H9 (cell line): ENCODE results near the gene COLEC12. TPM values are rescaled to one million over a fixed set of nuclear protein-coding genes. Genes with fewer than 3 reads are reported as not detected.

Source experiments
- DNase-seq: peaks from one replicate; pipeline ENCODE4 v3.0.0-alpha.2; 2017
- H2AFZ ChIP-seq: one replicate; pipeline ENCODE4 v1.6.1; 2013; ENCODE audit warnings: mild to moderate bottlenecking, low read length, control low read depth, moderate library complexity
- H2AK5ac ChIP-seq: 2 replicates; pipeline ENCODE4 v1.6.1; 2013; ENCODE audit warnings: low read length, control low read depth, mixed read lengths; ENCODE audit not compliant: insufficient read length
- H2BK120ac ChIP-seq: one replicate; pipeline ENCODE4 v1.6.1; 2013; ENCODE audit warnings: low read depth, mild to moderate bottlenecking, low read length, control low read depth, inconsistent platforms; ENCODE audit not compliant: poor library complexity, severe bottlenecking
- H2BK12ac ChIP-seq: 2 replicates; pipeline ENCODE4 v1.6.1; 2013; ENCODE audit warnings: low read length, control low read depth, mixed read lengths, low read depth; ENCODE audit not compliant: insufficient read length
- H2BK15ac ChIP-seq: 2 replicates; pipeline ENCODE4 v1.6.1; 2013; ENCODE audit warnings: low read depth, low read length, control low read depth
- H2BK20ac ChIP-seq: one replicate; pipeline ENCODE4 v1.6.1; 2013; ENCODE audit warnings: low read depth, mild to moderate bottlenecking, low read length, control low read depth, inconsistent platforms; ENCODE audit not compliant: poor library complexity, severe bottlenecking
- H2BK5ac ChIP-seq: 2 replicates; pipeline ENCODE4 v1.6.1; 2013; ENCODE audit warnings: low read length, control low read depth, mixed read lengths; ENCODE audit not compliant: insufficient read length
- H3K14ac ChIP-seq: 2 replicates; pipeline ENCODE4 v1.6.1; 2013; ENCODE audit warnings: low read length, control low read depth; ENCODE audit not compliant: insufficient read depth
- H3K18ac ChIP-seq: 2 replicates; pipeline ENCODE4 v1.6.1; 2013; ENCODE audit warnings: low read depth, mild to moderate bottlenecking, mixed read lengths, low read length, control low read depth; ENCODE audit not compliant: insufficient read length
- H3K23ac ChIP-seq: 2 replicates; pipeline ENCODE4 v1.6.1; 2013; ENCODE audit warnings: low read length, control low read depth, mixed read lengths, low read depth; ENCODE audit not compliant: insufficient read length
- H3K23me2 ChIP-seq: 2 replicates; pipeline ENCODE4 v1.6.1; 2013; ENCODE audit warnings: low read depth, mild to moderate bottlenecking, mixed read lengths, low read length, control low read depth; ENCODE audit not compliant: insufficient read length, poor library complexity, severe bottlenecking
- H3K27ac ChIP-seq: 2 replicates; pipeline ENCODE4 v1.5.1; 2013; ENCODE audit warnings: low read length, control low read depth, mixed read lengths, low read depth; ENCODE audit not compliant: insufficient read length
- H3K27me3 ChIP-seq: 2 replicates; pipeline ENCODE4 v1.6.1; 2013; ENCODE audit warnings: low read length, control low read depth, inconsistent platforms; ENCODE audit not compliant: insufficient read depth
- H3K4ac ChIP-seq: 2 replicates; pipeline ENCODE4 v1.6.1; 2013; ENCODE audit warnings: low read depth, mild to moderate bottlenecking, control low read depth, inconsistent platforms, low read length, moderate library complexity
- H3K4me1 ChIP-seq: 2 replicates; pipeline ENCODE4 v1.6.1; 2013; ENCODE audit warnings: low read length, control low read depth, inconsistent platforms; ENCODE audit not compliant: insufficient read depth
- H3K4me2 ChIP-seq: 2 replicates; pipeline ENCODE4 v1.6.1; 2013; ENCODE audit warnings: low read length, control low read depth, mixed read lengths; ENCODE audit not compliant: insufficient read length, insufficient read depth
- H3K56ac ChIP-seq: 2 replicates; pipeline ENCODE4 v1.6.1; 2013; ENCODE audit warnings: low read depth, mild to moderate bottlenecking, mixed read lengths, low read length, control low read depth; ENCODE audit not compliant: insufficient read length
- H3K79me1 ChIP-seq: 2 replicates; pipeline ENCODE4 v1.6.1; 2013; ENCODE audit warnings: low read depth, mild to moderate bottlenecking, moderate library complexity, low read length, control low read depth, inconsistent platforms; ENCODE audit not compliant: insufficient read depth, poor library complexity, severe bottlenecking
- H3K79me2 ChIP-seq: 2 replicates; pipeline ENCODE4 v1.6.1; 2013; ENCODE audit warnings: low read length, control low read depth, inconsistent platforms; ENCODE audit not compliant: insufficient read depth
- H3K9ac ChIP-seq: 2 replicates; pipeline ENCODE4 v1.6.1; 2013; ENCODE audit warnings: low read length, control low read depth, mixed read lengths; ENCODE audit not compliant: insufficient read length; ENCODE audit errors: extremely low read depth
- H3K9me3 ChIP-seq: one replicate; pipeline ENCODE4 v1.6.1; 2013; ENCODE audit warnings: low read depth, low read length, inconsistent platforms; ENCODE audit not compliant: control insufficient read depth
- H3T11ph ChIP-seq: one replicate; pipeline ENCODE4 v1.6.1; 2013; ENCODE audit warnings: mild to moderate bottlenecking, low read length, control low read depth, inconsistent platforms
- H4K20me1 ChIP-seq: one replicate; pipeline ENCODE4 v1.6.1; 2013; ENCODE audit not compliant: control insufficient read depth, insufficient read length, insufficient read depth
- H4K5ac ChIP-seq: 2 replicates; pipeline ENCODE4 v1.6.1; 2013; ENCODE audit warnings: low read depth, mild to moderate bottlenecking, mixed read lengths, low read length, control low read depth; ENCODE audit not compliant: insufficient read length
- H4K8ac ChIP-seq: replicated peaks from 2 replicates; pipeline ENCODE4 v1.6.1; 2013; ENCODE audit warnings: low read length, control low read depth, mixed read lengths, low read depth; ENCODE audit not compliant: insufficient read length
- H4K91ac ChIP-seq: 2 replicates; pipeline ENCODE4 v1.6.1; 2013; ENCODE audit warnings: low read depth, mild to moderate bottlenecking, moderate library complexity, mixed read lengths, low read length, control low read depth; ENCODE audit not compliant: insufficient read length
- H3K27ac Mint-ChIP-seq, 3 experiments: 2 replicates in 2 of 3; 3 replicates in 1 of 3; pipeline ENCODE4 v1.8.0; 2020 to 2021; ENCODE audit warnings: mixed read lengths in 3 of 3, mild to moderate bottlenecking in 1 of 3, moderate library complexity in 1 of 3
- H3K27me3 Mint-ChIP-seq: 2 replicates; pipeline ENCODE4 v1.8.0; 2021; ENCODE audit warnings: low read depth, mild to moderate bottlenecking, moderate library complexity, mixed read lengths
- H3K36me3 Mint-ChIP-seq, 3 experiments: 2 replicates in 2 of 3; 3 replicates in 1 of 3; pipeline ENCODE4 v1.8.0; 2020 to 2021; ENCODE audit warnings: low read depth in 3 of 3, mixed read lengths in 3 of 3; ENCODE audit not compliant: insufficient read depth in 1 of 3
- H3K4me1 Mint-ChIP-seq, 2 experiments: 2 replicates each; pipeline ENCODE4 v1.8.0; 2020; ENCODE audit warnings: mixed read lengths in 2 of 2
- H3K4me3 Mint-ChIP-seq, 2 experiments: 2 replicates in 1 of 2; 3 replicates in 1 of 2; pipeline ENCODE4 v1.8.0; 2020 to 2021; ENCODE audit warnings: mild to moderate bottlenecking in 2 of 2, mixed read lengths in 2 of 2, moderate library complexity in 1 of 2
- H3K9me3 Mint-ChIP-seq, 2 experiments: 2 replicates in 1 of 2; 3 replicates in 1 of 2; pipeline ENCODE4 v1.8.0; 2020; ENCODE audit warnings: mild to moderate bottlenecking in 2 of 2, mixed read lengths in 2 of 2, moderate library complexity in 1 of 2
- CTCF ChIP-seq: fragments of 200-600 bp; sonication (generic); conservative IDR thresholded peaks from 3 replicates; pipeline ENCODE4 v1.8.0; 2021; ENCODE audit warnings: antibody characterized with exemption, mild to moderate bottlenecking
- WGBS: extraction: QIAGEN DNeasy Blood & Tissue Kit; methylation state at CpG from one replicate; pipeline ENCODE4 v1.1.7; 2013; ENCODE audit warnings: missing lambda C conversion rate, low lambda C conversion rate, mixed read lengths; ENCODE audit not compliant: insufficient read length; ENCODE audit errors: extremely low coverage; 5-methylcytosine and 5-hydroxymethylcytosine counted together
- total RNA-seq: library from RNA; stranded (reverse); gene quantifications from 2 replicates; pipeline ENCODE4 v1.2.1, GENCODE V29; 2021

Gene COLEC12
- total RNA-seq, 1 experiment from 2014 or later = 0.70 TPM

- no peak overlapping the region for H3K14ac ChIP-seq
- H3T11ph ChIP-seq = no peak overlapping the region
- H3K23me2 ChIP-seq = no peaks in the 10 kb centered on the region
- no peak overlapping the region for H2BK20ac ChIP-seq
- Mint-ChIP-seq H3K36me3 (no peaks in the 10 kb centered on the region), H3K4me3 (no peak overlapping the region), H3K27ac (no peak overlapping the region), H3K4me1 (peaks cover 4 to 8% of the 10 kb centered on the region in 2 experiments), H3K27me3 (no peaks in the 10 kb centered on the region; the same call in 1 of the 2 replicates), H3K9me3 (no peaks in the 10 kb centered on the region)
- H2BK15ac ChIP-seq = no peak overlapping the region
- H3K9ac ChIP-seq = no peak overlapping the region
- no peak overlapping the region for H3K23ac ChIP-seq
- WGBS = no CpG with 5 or more reads among the region's 8 CpGs
- no peaks in the 10 kb centered on the region for H4K20me1 ChIP-seq
- H3K18ac ChIP-seq = no peak overlapping the region
- H2BK12ac ChIP-seq = no peak overlapping the region
- TF ChIP-seq CTCF = no peak
- H3K9me3 ChIP-seq = no peaks in the 10 kb centered on the region
- H3K4me1 ChIP-seq = no peaks in the 10 kb centered on the region
- no peak overlapping the region for H4K8ac ChIP-seq
- no peak overlapping the region for H3K56ac ChIP-seq
- no peak overlapping the region for H4K5ac ChIP-seq
- no peak overlapping the region for H3K27ac ChIP-seq
- H3K27me3 ChIP-seq = no peaks in the 10 kb centered on the region
- no peak overlapping the region for H2BK120ac ChIP-seq
- H3K4ac ChIP-seq = no peak overlapping the region
- no peak overlapping the region for H2BK5ac ChIP-seq
- no peaks in the 10 kb centered on the region for H3K79me1 ChIP-seq
- no peak overlapping the region for H4K91ac ChIP-seq
- H2AFZ ChIP-seq = no peak overlapping the region
- H3K79me2 ChIP-seq = no peaks in the 10 kb centered on the region
- H2AK5ac ChIP-seq = no peak overlapping the region
- DNase-seq = no peak
- H3K4me2 ChIP-seq = no peak overlapping the region
These were observed 184.1 kb downstream of the COLEC12 start for GRCh38 chr18:316393-316792.
